GM10266 (cell line): ENCODE measurements around the gene ZCCHC24.

Experiments used
- DNase-seq: peaks from one replicate; pipeline ENCODE4 v3.0.0; 2012; ENCODE audit errors: extremely low spot score
- CTCF ChIP-seq: IDR thresholded peaks from 2 replicates; pipeline ENCODE4 v1.5.1; 2012; ENCODE audit warnings: mild to moderate bottlenecking, low read depth; ENCODE audit not compliant: control insufficient read depth, insufficient read depth; ENCODE audit errors: missing control alignments

Gene ZCCHC24

GRCh38 chr10:79488870-79489269, 43.4 kb upstream of the ZCCHC24 start:
- no peak for DNase-seq
- no peak for TF ChIP-seq CTCF

- DNase-seq, result no peak
- TF ChIP-seq CTCF, result no peak
These were observed 42.9 kb upstream of the ZCCHC24 start for GRCh38 chr10:79488336-79488735.

GRCh38 chr10:79487296-79488194, 42.1 kb upstream of the ZCCHC24 start:
- peak; percentile 72 for DNase-seq
- peak; percentile 74 for TF ChIP-seq CTCF

- no peak for DNase-seq
- TF ChIP-seq CTCF, result no peak
These were observed 39.1 kb upstream of the ZCCHC24 start for GRCh38 chr10:79484476-79484875.

GRCh38 chr10:79483948-79484347, 38.5 kb upstream of the ZCCHC24 start:
- no peak for DNase-seq
- no peak for TF ChIP-seq CTCF

- DNase-seq, result no peak
- no peak for TF ChIP-seq CTCF
These were observed 37.9 kb upstream of the ZCCHC24 start for GRCh38 chr10:79483299-79483698.

GRCh38 chr10:79482741-79483140, 37.3 kb upstream of the ZCCHC24 start:
- DNase-seq, result no peak
- no peak for TF ChIP-seq CTCF
